GM19351 (cell line): ENCODE data around the gene ACOX3.

ENCODE experiments used
- ATAC-seq: cut with Tn5 transposase; IDR thresholded peaks from one replicate; pipeline ENCODE4 v1.9.1; 2021; ENCODE audit warnings: mild to moderate bottlenecking, moderate library complexity; ENCODE audit not compliant: unreplicated experiment

ACOX3 gene

DNA sequence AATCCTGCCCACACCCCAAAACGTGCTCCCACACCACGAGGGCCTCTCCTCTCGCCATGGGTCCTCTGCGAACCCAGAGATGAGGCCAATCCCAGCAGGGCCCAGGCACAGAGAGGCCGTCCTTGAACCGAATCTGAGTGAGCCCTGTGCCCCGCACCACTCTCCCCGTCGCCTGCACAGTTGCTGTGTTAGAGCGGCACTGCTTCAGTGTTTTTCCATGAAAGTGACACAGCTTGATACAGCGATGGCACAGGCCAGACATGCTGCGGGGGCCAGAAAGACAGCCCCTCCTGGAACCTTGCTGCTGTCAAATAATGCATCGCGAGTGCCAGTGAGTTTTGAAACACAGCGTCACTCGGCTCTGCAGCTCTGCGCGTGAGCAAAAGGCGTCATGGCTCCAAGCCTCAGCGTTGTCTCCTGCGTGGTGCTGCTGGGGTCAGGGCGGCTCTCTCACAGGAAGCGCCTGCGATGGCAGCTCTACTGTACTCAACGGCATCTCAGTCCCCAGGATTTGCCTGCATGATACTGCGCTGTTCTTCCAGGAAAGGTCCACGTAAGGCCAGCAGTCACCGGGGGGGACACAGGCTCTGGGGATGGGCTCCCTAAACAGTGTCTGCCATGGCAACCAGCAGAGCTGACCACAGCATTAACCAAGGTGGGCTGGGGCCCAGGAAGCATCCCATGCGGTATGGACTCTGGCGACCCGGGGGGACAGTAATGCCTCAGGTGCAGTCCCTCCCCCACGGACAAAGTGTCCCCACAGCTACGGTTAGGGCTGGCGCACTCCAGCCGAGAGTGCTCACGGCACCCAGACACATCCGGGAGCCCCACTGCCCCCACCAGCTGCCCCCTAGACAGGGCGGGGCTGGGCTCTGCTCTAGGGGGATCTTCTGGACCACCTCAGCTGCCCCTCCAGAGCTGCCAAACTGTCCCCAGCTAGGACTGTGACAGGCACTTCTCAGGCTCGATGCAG lies 63.1 kb downstream of the ACOX3 start:
- ATAC-seq: no peak

DNA sequence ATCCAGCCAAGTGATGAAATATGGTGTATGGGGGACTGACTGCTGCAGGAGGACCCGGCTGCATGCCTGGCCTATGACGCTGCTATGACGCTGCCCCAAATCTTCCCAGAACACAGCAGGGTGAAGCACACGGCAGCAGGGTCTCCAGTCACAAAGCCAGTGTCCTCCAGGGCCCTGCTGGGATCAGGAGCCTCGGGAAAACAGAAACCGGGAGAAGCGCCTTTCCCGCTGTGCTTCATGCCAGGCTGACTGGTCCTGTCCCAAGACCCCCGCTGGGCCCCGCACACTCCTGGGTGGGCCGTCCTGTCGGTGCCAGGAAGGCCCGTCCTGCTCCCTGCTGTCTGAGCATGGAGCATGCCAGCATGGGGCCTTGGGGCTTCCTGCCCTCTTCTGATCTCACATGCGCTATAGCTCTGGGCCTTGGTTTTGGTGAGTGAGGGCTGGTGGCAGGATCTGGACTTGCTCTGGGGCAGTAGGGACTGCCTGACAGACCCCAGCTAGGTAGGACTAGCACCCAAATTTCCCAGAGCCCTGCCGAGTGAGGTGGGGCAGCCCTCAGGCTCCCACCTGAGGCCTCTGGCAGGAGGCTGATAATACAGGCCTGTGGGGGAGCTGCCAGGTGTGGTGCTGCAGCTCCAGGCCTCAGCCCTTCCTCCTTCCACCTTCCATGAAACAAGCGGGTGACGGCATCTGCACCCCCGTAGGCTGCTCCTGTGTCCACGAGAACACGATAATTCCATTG lies 64.0 kb downstream of the ACOX3 start:
- no peak for ATAC-seq

DNA sequence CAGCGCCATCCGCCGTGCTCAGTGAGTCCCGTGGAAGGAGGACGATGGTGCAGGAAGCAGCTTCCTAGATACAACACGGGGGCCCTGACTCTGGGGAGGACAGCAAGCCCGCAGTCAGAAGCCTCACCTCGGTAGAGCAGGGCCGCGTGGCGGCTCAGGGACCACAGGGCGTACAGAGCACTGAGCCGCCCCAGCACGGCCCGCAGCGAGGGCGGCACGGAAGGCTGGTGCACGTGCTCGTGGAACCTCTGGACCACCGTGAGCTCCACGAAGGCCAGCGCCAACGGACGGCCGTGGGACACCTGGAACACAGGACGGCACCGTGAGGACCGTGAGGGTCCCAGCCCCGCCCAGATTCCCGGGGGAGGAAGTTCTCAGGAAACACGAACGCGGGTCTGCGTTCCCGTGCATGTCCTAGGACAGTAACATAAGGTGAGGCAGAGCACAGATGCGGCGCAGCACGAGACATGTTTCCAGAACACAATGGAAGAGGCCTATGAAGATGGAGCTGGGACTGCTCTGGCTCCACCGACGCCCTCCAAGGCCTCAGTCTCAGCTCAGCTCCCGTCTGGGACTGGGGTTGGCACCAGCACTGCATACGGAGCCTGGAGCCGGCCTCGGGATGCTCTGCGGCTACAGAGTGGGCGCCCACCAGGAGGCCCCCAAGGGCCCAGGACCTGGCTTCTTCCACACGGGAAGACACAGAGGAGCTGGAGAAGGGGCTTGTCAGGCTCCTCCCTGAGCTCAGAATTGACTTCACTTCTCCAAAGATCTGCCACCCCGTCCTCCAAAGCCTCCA lies 65.5 kb downstream of the ACOX3 start:
- no peak for ATAC-seq

DNA sequence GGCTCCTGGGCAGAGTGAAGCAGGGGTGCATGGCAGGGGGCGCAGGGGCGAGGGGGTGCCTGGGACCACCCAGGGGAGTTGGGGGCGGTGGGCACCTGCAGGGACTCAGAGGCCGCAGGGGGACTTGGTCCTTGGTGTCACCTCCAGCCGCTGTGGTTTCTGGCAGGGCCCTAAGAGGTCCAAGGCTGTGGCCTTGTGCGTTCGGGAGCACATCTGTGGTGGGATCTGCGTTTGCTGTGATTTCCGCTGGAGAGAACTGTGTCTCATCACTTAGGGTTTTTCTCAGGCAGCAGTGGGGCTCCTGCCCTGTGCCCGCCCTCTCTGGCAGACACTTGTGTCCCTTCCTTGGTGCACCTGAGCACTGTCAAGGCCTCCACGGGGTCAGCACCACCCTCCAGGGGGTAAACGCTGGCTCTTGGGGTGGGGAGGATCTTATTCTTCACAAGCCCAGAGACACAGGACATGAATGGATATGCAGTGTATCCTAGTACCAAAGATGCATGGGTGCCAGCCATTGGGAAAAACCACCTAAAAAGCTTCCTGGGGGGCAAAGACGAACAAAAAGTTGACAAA lies 66.5 kb downstream of the ACOX3 start:
- no peak for ATAC-seq

DNA sequence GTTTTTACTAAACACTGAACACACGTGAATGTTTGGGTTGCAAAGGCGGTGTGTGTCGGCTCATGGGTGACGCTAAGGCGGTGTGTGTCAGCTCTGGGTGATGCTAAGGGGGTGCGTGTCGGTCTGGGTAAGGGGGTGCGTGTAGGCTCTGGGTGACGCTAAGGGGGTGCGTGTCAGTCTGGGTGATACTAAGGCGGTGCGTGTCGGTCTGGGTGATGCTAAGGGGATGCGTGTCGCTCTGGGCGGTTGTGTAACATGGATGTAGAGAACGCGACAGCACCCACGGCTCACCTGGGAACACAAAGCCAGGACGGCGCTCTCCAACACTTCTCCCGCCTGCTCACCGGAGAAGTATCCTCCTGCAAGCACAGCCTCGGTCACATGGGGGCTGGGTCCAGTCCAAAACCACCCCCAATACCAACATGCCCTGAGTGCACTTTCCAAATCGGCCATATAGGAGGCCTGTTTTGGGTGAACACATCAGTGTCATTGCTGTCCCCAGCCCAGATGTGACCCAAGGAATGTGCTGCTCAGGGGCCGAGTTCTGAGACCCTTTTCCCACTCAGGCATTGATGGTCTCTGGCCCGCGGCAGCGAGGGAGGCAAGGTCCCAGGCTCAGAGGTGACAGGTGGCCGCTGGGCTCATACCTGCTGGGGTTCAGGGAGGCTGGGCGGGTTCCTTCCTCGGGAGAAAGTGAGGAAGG lies 67.1 kb downstream of the ACOX3 start:
- ATAC-seq: no peak

DNA sequence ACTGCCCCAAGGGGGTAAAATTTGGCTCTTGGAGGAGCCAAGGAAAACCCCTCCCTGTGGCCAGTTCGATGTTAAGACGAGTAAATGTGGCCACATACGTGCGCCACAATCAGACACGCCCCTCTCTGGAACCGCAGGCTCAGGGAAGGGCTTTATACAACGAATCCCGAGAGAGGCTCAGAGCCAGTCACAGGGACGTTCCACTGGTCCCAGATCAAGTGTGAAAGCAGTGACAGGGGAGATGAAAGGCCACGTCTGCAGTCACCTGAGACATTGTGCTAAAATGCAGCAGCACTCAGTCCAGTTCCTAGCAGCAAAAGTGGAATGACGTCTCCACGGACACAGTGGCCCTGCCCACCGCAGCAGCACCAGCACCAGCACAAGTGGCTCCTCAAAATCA lies 68.0 kb downstream of the ACOX3 start:
- ATAC-seq: no peak

GRCh38 chr4:8371596-8371995 lies 68.9 kb downstream of the ACOX3 start:
- ATAC-seq: no peak

- ATAC-seq: no peak
Measured at GRCh38 chr4:8370835-8371595, 69.5 kb downstream of the ACOX3 start.

- no peak for ATAC-seq
Measured at GRCh38 chr4:8370106-8370787, 70.3 kb downstream of the ACOX3 start.

DNA sequence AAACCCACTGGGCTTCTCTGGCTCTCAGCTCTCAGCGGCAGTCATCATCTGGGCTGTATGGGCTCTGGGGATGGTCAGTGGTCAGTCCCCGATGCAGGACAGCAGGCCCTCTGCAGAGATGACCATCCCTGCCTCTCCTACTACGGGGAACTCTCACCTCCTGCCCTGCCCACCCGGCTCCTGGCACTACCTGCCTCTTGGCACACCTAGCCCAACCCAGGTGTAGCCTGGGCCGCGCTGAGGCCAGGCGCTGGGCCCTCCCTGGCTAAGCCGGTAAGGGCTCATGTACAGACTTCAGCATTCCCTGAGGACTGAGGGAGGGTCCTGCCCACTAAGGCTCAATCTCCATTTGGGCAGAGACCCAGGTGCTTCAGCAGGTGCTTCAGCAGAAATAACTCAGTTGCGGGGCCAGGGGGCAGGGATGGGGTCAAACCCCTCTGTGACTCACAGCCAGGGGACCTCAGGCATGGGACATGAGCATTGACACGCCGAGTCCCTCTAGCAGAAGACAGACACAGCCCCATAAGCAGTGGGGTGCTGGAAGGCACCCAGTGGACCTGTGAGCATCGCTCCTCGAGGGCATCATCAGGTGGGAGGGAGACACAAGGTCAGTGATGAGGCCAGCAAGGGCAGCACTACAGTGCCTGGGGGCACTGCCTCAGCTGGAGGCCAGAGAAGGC lies 71.0 kb downstream of the ACOX3 start:
- ATAC-seq: no peak

- no peak for ATAC-seq
Measured at GRCh38 chr4:8368998-8369397, 71.5 kb downstream of the ACOX3 start.

DNA sequence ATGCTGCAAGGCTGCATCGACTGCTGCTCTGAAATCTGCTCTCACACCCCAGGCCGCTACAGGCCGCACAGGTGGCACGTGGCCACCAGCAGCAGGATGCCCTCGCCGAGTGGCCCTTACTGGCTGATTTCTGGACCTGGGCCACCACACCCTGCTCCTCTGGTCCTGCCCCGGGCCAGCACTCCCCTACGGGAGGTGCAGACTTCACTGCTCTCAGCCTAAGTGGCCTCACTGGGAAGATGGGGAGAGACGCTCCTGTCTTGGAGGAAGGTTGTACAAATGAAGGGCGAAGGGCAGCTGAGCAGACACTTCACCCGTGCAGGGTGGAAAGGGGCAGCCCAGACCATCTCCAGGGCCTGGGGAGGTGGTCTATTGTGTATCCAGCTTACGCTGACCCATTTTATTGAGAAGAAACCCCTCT lies 72.5 kb downstream of the ACOX3 start:
- no peak for ATAC-seq

- ATAC-seq: no peak
Measured at GRCh38 chr4:8366601-8367000, 73.9 kb downstream of the ACOX3 start.

DNA sequence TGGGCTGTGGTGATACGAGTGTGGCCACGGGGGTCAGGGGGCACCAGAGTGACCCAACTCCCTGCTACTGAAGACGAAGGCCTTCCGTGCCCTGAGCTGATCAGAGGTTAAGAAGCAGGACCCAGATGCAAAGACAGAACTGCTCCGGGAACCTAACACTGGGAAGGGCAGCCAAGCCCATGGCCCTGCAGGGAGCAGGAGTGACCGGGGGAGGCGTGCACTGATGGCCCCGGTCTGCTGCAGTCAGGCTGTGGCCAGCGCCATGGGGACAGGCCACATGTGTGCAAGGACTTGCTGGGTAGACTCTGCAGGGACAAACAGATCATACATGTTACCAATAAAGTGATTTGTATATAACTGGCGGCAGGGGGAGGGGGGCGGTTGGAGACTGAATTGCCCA lies 74.6 kb downstream of the ACOX3 start:
- no peak for ATAC-seq

DNA sequence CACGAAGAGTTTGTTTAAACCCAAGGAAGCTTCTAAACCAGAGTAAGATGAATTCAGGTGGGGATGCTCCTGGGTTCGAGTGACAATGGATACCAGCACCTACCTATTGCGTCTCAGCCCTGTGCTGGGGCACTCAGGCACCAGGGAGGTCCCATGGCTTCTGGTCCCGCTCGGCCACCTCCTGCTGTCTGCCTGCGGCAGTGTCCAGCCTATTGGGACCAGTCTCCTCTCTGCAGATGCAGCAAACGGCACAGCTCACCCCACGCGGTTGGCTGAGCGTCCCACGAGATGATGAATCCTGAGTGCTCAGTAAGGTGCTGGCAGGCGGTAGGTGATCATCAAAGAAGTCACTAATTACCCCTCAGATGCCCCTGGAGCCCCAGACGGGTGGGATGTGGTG lies 75.2 kb downstream of the ACOX3 start:
- ATAC-seq: no peak

- no peak for ATAC-seq
Measured at GRCh38 chr4:8364848-8365350, 75.6 kb downstream of the ACOX3 start.

GRCh38 chr4:8364141-8364540 lies 76.4 kb downstream of the ACOX3 start:
- ATAC-seq: no peak

DNA sequence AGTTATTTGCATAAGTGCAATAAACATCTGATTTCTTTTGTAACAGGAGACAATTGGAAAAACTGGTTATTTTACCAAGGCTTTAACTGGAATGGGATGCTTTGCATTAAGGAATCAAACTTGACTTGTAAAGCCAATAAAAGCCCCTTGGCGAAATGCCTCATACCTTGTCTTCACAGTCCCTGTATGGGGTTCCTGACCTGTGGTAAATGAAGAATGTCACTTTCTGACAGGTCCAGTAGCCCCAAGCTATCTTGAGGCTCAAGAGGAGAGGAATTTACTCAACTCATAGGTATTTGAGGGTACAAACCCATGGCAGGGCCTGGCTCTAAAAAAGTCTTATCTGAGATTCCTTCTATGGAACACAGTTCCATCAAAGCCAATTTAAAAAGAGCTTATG lies 78.0 kb downstream of the ACOX3 start:
- no peak for ATAC-seq
